OCI-LY1 (cell line): ENCODE data around the gene TNFRSF17.

Experiments
- CTCF ChIP-seq: fragments of 200-600 bp; sonication (generic), shearing (Covaris generic); IDR thresholded peaks from 2 replicates; pipeline ENCODE4 v1.5.1; 2017; ENCODE audit warnings: mild to moderate bottlenecking, antibody characterized with exemption, low read length, moderate library complexity, mixed read lengths
- EZH2 ChIP-seq: fragments of 200-600 bp; sonication (generic), shearing (Covaris generic); IDR thresholded peaks from 2 replicates; pipeline ENCODE4 v1.8.0; 2017; ENCODE audit warnings: borderline replicate concordance, mixed run types, mild to moderate bottlenecking, antibody characterized with exemption, low read length, moderate library complexity, mixed read lengths

DNA sequence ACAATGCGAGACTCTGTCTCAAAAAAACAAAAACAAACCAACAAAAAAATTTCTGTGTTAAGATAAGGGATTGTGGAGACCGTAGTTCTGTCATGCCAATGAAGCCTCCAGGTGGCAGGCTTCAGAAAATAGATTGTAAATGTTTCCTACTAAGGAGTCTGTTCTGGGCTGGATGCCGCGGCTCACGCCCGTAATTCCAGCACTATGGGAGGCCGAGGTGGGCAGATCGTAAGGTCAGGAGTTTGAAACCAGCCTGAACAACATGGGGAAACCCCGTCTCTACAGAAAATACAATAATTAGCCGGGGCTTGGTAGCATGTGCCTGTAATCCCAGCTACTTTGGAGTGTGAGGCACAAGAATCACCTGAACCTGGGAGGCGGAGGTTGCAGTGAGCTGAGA is 7.1 kb downstream of the TNFRSF17 start:
- peak; percentile 34; the same call in 1 of the 2 replicates for TF ChIP-seq CTCF
- TF ChIP-seq EZH2 = no peak
